ENCODE results near the gene MFSD11. TPM values are rescaled to one million over a fixed set of nuclear protein-coding genes. Genes with fewer than 3 reads are reported as not detected.

MFSD11 gene
- total and polyA plus RNA-seq, 2 donors (not counting 3 experiments of a cell fraction or from before 2014, with no cell fraction given) = 23.5 to 35.2 TPM

- FAIRE-seq = no peak
- POLR2A ChIA-PET = interaction anchor here (1.1 to 2.7 kb wide), 2 partner anchors 8 to 10 kb away, joined by 3 to 21 read pairs; partner anchors contain the start of gene JMJD6
- Histone ChIP-seq H3K4me3 (replicated peaks in 1 of 3; ENCODE audit: insufficient read depth in 1 of 3, low read depth in 1 of 3, low read length in 3 of 3) (peak overlapping the region; percentile 65 to 92 (median 90)), H3K27me3 (ENCODE audit: control insufficient read depth in 2 of 2, insufficient read depth in 2 of 2, low read length in 2 of 2) (no peaks in the 10 kb centered on the region), H3K27ac (ENCODE audit: insufficient read depth, low read depth, low read length) (peak overlapping the region; percentile 83), H3K4me1 (ENCODE audit: control insufficient read depth, extremely low read depth, insufficient read depth, low read length) (peaks cover 38% of the 10 kb centered on the region), H2AFZ (ENCODE audit: low read depth, low read length) (no peak overlapping the region), H3K9me3 (replicated peaks; ENCODE audit: control insufficient read depth, insufficient read depth, low read length) (no peaks in the 10 kb centered on the region), H3K4me2 (ENCODE audit: insufficient read depth, low read length) (peak overlapping the region; percentile 99), H3K79me2 (ENCODE audit: control insufficient read depth, insufficient read depth, low read length) (peaks cover 63% of the 10 kb centered on the region), H4K20me1 (replicated peaks; ENCODE audit: control insufficient read depth, extremely low read depth, insufficient read depth, low read length) (peaks cover 6% of the 10 kb centered on the region), H3K36me3 (ENCODE audit: control insufficient read depth in 2 of 2, extremely low read depth in 1 of 2, insufficient read depth in 2 of 2, low read length in 2 of 2) (peaks cover 6 to 33% of the 10 kb centered on the region in 2 experiments), H3K9me1 (replicated peaks; ENCODE audit: control insufficient read depth, extremely low read depth, insufficient read depth, low read length) (no peaks in the 10 kb centered on the region), H3K9ac (replicated peaks; ENCODE audit: extremely low read depth, insufficient read depth, low read length) (peak overlapping the region; percentile 97)
- no peak for TF ChIP-seq MAX (IDR thresholded peaks at IDR 0.05; ENCODE audit: insufficient read depth, insufficient read length)
- DNase-seq (ENCODE audit: low read depth, low spot score) = no peak
- CTCF ChIA-PET = interaction anchor here (3.8 kb wide), 1 partner anchor 9 kb away, joined by 22 read pairs; the partner anchor contains the start of genes JMJD6 and METTL23
- intact Hi-C loops (cut with micrococcal nuclease) = loop anchor here (5.0 kb wide), 2 partner anchors 57 to 322 kb away; no protein-coding TSS in a partner anchor
- BruUV-seq (replicated peaks) = no TSS peak
- dilution Hi-C loops (cut with MboI; ENCODE audit: extremely low pct_ligation_motif_present, low sequenced_read_pairs) = no loop called here
Measured at GRCh38 chr17:76735586-76736348, 2.2 kb upstream of the MFSD11 start.

GRCh38 chr17:76736349-76737081 lies 1.4 kb upstream of the MFSD11 start:
- dilution Hi-C loops (cut with MboI; ENCODE audit: extremely low pct_ligation_motif_present, low sequenced_read_pairs) (no loop called here), intact Hi-C loops (cut with micrococcal nuclease) (loop anchor here (1.0 to 5.0 kb wide), 4 partner anchors 10 to 404 kb away; partner anchors contain the start of genes JMJD6, METTL23 and SEC14L1)
- Histone ChIP-seq H3K79me2 (ENCODE audit: control insufficient read depth, insufficient read depth, low read length) (peaks cover 63% of the 10 kb centered on the region), H4K20me1 (replicated peaks; ENCODE audit: control insufficient read depth, extremely low read depth, insufficient read depth, low read length) (peaks cover 6% of the 10 kb centered on the region), H3K9me3 (replicated peaks; ENCODE audit: control insufficient read depth, insufficient read depth, low read length) (no peaks in the 10 kb centered on the region), H3K9ac (replicated peaks; ENCODE audit: extremely low read depth, insufficient read depth, low read length) (peak overlapping the region; percentile 97), H3K27me3 (ENCODE audit: control insufficient read depth in 2 of 2, insufficient read depth in 2 of 2, low read length in 2 of 2) (no peaks in the 10 kb centered on the region), H3K9me1 (replicated peaks; ENCODE audit: control insufficient read depth, extremely low read depth, insufficient read depth, low read length) (no peaks in the 10 kb centered on the region), H2AFZ (ENCODE audit: low read depth, low read length) (no peak overlapping the region), H3K4me1 (ENCODE audit: control insufficient read depth, extremely low read depth, insufficient read depth, low read length) (peaks cover 38% of the 10 kb centered on the region), H3K27ac (ENCODE audit: insufficient read depth, low read depth, low read length) (peak overlapping the region; percentile 83), H3K4me2 (ENCODE audit: insufficient read depth, low read length) (peak overlapping the region; percentile 99), H3K36me3 (ENCODE audit: control insufficient read depth in 2 of 2, extremely low read depth in 1 of 2, insufficient read depth in 2 of 2, low read length in 2 of 2) (peaks cover 6 to 33% of the 10 kb centered on the region in 2 experiments), H3K4me3 (replicated peaks in 1 of 3; ENCODE audit: insufficient read depth in 1 of 3, low read depth in 1 of 3, low read length in 3 of 3) (peak overlapping the region; percentile 65 to 92 (median 90))
- ChIA-PET CTCF (interaction anchor here (3.8 kb wide), 1 partner anchor 10 kb away, joined by 22 read pairs; the partner anchor contains the start of genes JMJD6 and METTL23), POLR2A (interaction anchor here (0.7 to 2.7 kb wide), 3 partner anchors 8 to 10 kb away, joined by 3 to 21 read pairs (median 4); partner anchors contain the start of genes JMJD6 and METTL23)
- FAIRE-seq (no peak), DNase-seq (ENCODE audit: low read depth, low spot score) (peak; percentile 71)
- peak; percentile 57 for TF ChIP-seq MYC (IDR thresholded peaks at IDR 0.05; ENCODE audit: low read depth, low read length)
- TF ChIP-seq FOS (IDR thresholded peaks at IDR 0.05; ENCODE audit: borderline replicate concordance, insufficient read depth, low read length) = no peak
- no peak for TF ChIP-seq GATA2 (IDR thresholded peaks at IDR 0.05; ENCODE audit: insufficient read depth, insufficient read length, low read depth, low read length)
- TF ChIP-seq CTCF (IDR thresholded peaks at IDR 0.05; ENCODE audit: extremely low read depth in 1 of 2, insufficient read depth in 1 of 2, low read depth in 1 of 2, low read length in 2 of 2) = peak in 1 of 2 donors; percentile 25
- TF ChIP-seq MAX (IDR thresholded peaks at IDR 0.05; ENCODE audit: insufficient read depth, insufficient read length) = no peak
- TF ChIP-seq EZH2 (IDR thresholded peaks at IDR 0.05; ENCODE audit: borderline replicate concordance, low read depth, low read length, severe bottlenecking) = no peak
- TF ChIP-seq POLR2AphosphoS5 (IDR thresholded peaks at IDR 0.05; ENCODE audit: insufficient read depth, low read depth, low read length) = peak; percentile 52
- TF ChIP-seq JUN (IDR thresholded peaks at IDR 0.05; ENCODE audit: borderline replicate concordance, insufficient read depth, insufficient read length, low read depth) = no peak
- TF ChIP-seq POLR2A (IDR thresholded peaks at IDR 0.05; ENCODE audit: low read depth, low read length) = no peak
- no TSS peak for BruUV-seq (replicated peaks)
